NCI-H146 treated with DMSO at 0.1 percent for 48 hours (cell line): Measurements from ENCODE around the gene SIAH1.
"Not testable (repeated sequence)": the region's sequence is repeated elsewhere in the genome, so short reads cannot be mapped to it uniquely, and the experiment has no call there.

ENCODE experiments used
- DNase-seq: peaks from one replicate; lab custom pipeline; 2025; ENCODE audit not compliant: unreplicated experiment; lab: John Stamatoyannopoulos, UW

SIAH1 gene

GRCh38 chr16:48335961-48336360 lies 49.3 kb downstream of the SIAH1 start:
- no peak for DNase-seq

GRCh38 chr16:48334325-48334724 lies 50.9 kb downstream of the SIAH1 start:
- no peak for DNase-seq

GRCh38 chr16:48332978-48333377 lies 52.2 kb downstream of the SIAH1 start:
- no peak for DNase-seq

GRCh38 chr16:48330841-48331192 lies 54.4 kb downstream of the SIAH1 start:
- no peak for DNase-seq

- DNase-seq: no peak
Observed at GRCh38 chr16:48330189-48330840, 54.9 kb downstream of the SIAH1 start.

GRCh38 chr16:48329138-48329537 lies 56.1 kb downstream of the SIAH1 start:
- DNase-seq: no peak

- DNase-seq: no peak
Observed at GRCh38 chr16:48326915-48327314, 58.3 kb downstream of the SIAH1 start.

- no peak for DNase-seq
Observed at GRCh38 chr16:48323783-48324775, 61.1 kb downstream of the SIAH1 start.

GRCh38 chr16:48321317-48322036 lies 63.7 kb downstream of the SIAH1 start:
- DNase-seq: no peak

GRCh38 chr16:48318630-48319029 lies 66.6 kb downstream of the SIAH1 start:
- DNase-seq: no peak

- DNase-seq: no peak
Observed at GRCh38 chr16:48317614-48318315, 67.4 kb downstream of the SIAH1 start.

- DNase-seq: no peak
Observed at GRCh38 chr16:48317026-48317425, 68.2 kb downstream of the SIAH1 start.

- not testable (repeated sequence) for DNase-seq
Observed at GRCh38 chr16:48313905-48314304, 71.3 kb downstream of the SIAH1 start.

- no peak for DNase-seq
Observed at GRCh38 chr16:48310908-48311641, 74.1 kb downstream of the SIAH1 start.
